Body of pancreas (tissue), 4 donors: ENCODE measurements around the gene ATG101. TPM values are rescaled to one million over a fixed set of nuclear protein-coding genes. Genes with fewer than 3 reads are reported as not detected.

ENCODE experiments used
- ATAC-seq: fragments of 150-250 bp; one replicate; pipeline ENCODE4 v1.9.1; 2016
- DNase-seq, 4 donors: peaks; one replicate each; pipeline ENCODE4 v3.0.0-alpha.2; 2019
- H3K27ac ChIP-seq, 4 donors: fragments of 200-600 bp; sonication (generic); 1 replicate in 3 of 4; 2 replicates in 1 of 4; pipeline versions ENCODE4 v1.5.1 to v1.6.1; 2016 to 2019; ENCODE audit warnings: mild to moderate bottlenecking in 1 of 4, mixed read lengths in 1 of 4, moderate library complexity in 1 of 4
- H3K27me3 ChIP-seq, 2 donors: fragments of 200-600 bp; sonication (generic); one replicate each; pipeline ENCODE4 v1.6.0; 2016; ENCODE audit warnings: mild to moderate bottlenecking in 1 of 2
- H3K36me3 ChIP-seq, 2 donors: fragments of 200-600 bp; sonication (generic); replicated peaks in 1 of 2; 2 replicates each; pipeline ENCODE4 v1.5.1; 2016; ENCODE audit warnings: low read depth in 2 of 2; ENCODE audit not compliant: insufficient read depth in 1 of 2
- H3K4me1 ChIP-seq: fragments of 200-600 bp; sonication (generic); one replicate; pipeline ENCODE4 v1.6.0; 2016
- H3K4me3 ChIP-seq, 2 donors: fragments of 200-600 bp; sonication (generic); 1 replicate in 1 of 2; 2 replicates in 1 of 2; pipeline ENCODE4 v1.5.1; 2016 to 2019
- H3K9me3 ChIP-seq, 3 donors: fragments of 200-600 bp; sonication (generic); 1 replicate in 2 of 3; 2 replicates in 1 of 3; pipeline ENCODE4 v1.5.1; 2016
- CTCF ChIP-seq, 7 experiments: fragments of 450-650 bp in 4 of 7; fragments of 200-600 bp in 3 of 7; sonication (generic) in 3 of 7; IDR thresholded peaks; one replicate each; pipeline ENCODE4 v1.5.1; 2016 to 2019; ENCODE audit warnings: antibody characterized with exemption in 7 of 7
- POLR2A ChIP-seq, 3 donors: fragments of 450-650 bp; IDR thresholded peaks; one replicate each; pipeline ENCODE4 v1.6.1; 2016; ENCODE audit warnings: antibody characterized with exemption in 3 of 3, mild to moderate bottlenecking in 2 of 3
- WGBS, 2 donors: methylation state at CpG; one replicate each; pipeline ENCODE4 v1.1.5; 2017; 5-methylcytosine and 5-hydroxymethylcytosine counted together
- intact Hi-C: fragments of 100-400 bp; cut with DNase I; formaldehyde crosslinking; loops from one replicate; pipeline ENCODE4 v1.15.1; 2023
- total RNA-seq, 2 donors: library from RNA; depleted of rRNA; stranded (reverse); fragments of >200 nt; gene quantifications; one replicate each; pipeline ENCODE4 v1.1.0, GENCODE V29; 2016

ATG101 gene
- total RNA-seq, 2 donors from 2014 or later: 25.7 to 25.9 TPM

- no peaks in the 10 kb centered on the region for H3K9me3 ChIP-seq
- H3K27ac ChIP-seq: no peak overlapping the region
- H3K4me3 ChIP-seq: no peak overlapping the region
- H3K4me1 ChIP-seq: no peaks in the 10 kb centered on the region
- intact Hi-C loops: loop anchor here (5.0 kb wide), 2 partner anchors 38 to 57 kb away; no protein-coding TSS in a partner anchor
- H3K36me3 ChIP-seq: no peaks in the 10 kb centered on the region
- DNase-seq: no peak
- WGBS, 2 donors: 77 to 78% methylated on average over 9 of the region's 9 CpGs
- TF ChIP-seq CTCF (IDR thresholded peaks at IDR 0.05) (no peak), POLR2A (IDR thresholded peaks at IDR 0.05) (no peak)
- no peak for ATAC-seq
- H3K27me3 ChIP-seq: no peaks in the 10 kb centered on the region
These were observed 14.9 kb downstream of the ATG101 start for GRCh38 chr12:52084491-52085231.

GRCh38 chr12:52085682-52086180 lies 16.0 kb downstream of the ATG101 start:
- ATAC-seq: no peak
- DNase-seq: no peak
- Histone ChIP-seq H3K27ac (no peak overlapping the region), H3K36me3 (no peaks in the 10 kb centered on the region), H3K4me3 (no peak overlapping the region), H3K9me3 (no peaks in the 10 kb centered on the region), H3K27me3 (no peaks in the 10 kb centered on the region), H3K4me1 (no peaks in the 10 kb centered on the region)
- 80 to 90% methylated on average over 6 of the region's 6 CpGs for WGBS, 2 donors
- TF ChIP-seq POLR2A (IDR thresholded peaks at IDR 0.05): no peak
- TF ChIP-seq CTCF (IDR thresholded peaks at IDR 0.05): no peak
- intact Hi-C loops: no loop called here

- H3K9me3 ChIP-seq: no peaks in the 10 kb centered on the region
- no peak for TF ChIP-seq CTCF (IDR thresholded peaks at IDR 0.05)
- no peak for TF ChIP-seq POLR2A (IDR thresholded peaks at IDR 0.05)
- intact Hi-C loops: no loop called here
- H3K4me1 ChIP-seq: peaks cover 2% of the 10 kb centered on the region
- no peaks in the 10 kb centered on the region for H3K36me3 ChIP-seq
- no peak overlapping the region for H3K4me3 ChIP-seq
- ATAC-seq: no peak
- no peak overlapping the region for H3K27ac ChIP-seq
- 54 to 60% methylated on average over 9 of the region's 9 CpGs for WGBS, 2 donors
- H3K27me3 ChIP-seq: no peaks in the 10 kb centered on the region
- DNase-seq: no peak
These were observed 16.6 kb downstream of the ATG101 start for GRCh38 chr12:52086366-52086765.

- Histone ChIP-seq H3K36me3 (no peaks in the 10 kb centered on the region), H3K4me3 (no peak overlapping the region), H3K4me1 (peaks cover 6% of the 10 kb centered on the region), H3K27ac (no peak overlapping the region), H3K27me3 (no peaks in the 10 kb centered on the region), H3K9me3 (no peaks in the 10 kb centered on the region)
- TF ChIP-seq CTCF (IDR thresholded peaks at IDR 0.05): no peak
- no peak for TF ChIP-seq POLR2A (IDR thresholded peaks at IDR 0.05)
- ATAC-seq (no peak), DNase-seq (no peak)
- intact Hi-C loops: no loop called here
- 76 to 77% methylated on average over 22 of the region's 22 CpGs for WGBS, 2 donors
These were observed 17.4 kb downstream of the ATG101 start for GRCh38 chr12:52086944-52087835.
